Activated gamma-delta T cell (primary cell): ENCODE results near the gene USP48.

Experiments used
- DNase-seq: peaks from one replicate; lab custom pipeline; 2025; lab: John Stamatoyannopoulos, UW

Gene USP48

GRCh38 chr1:21749109-21749508, 33.8 kb downstream of the USP48 start:
- no peak for DNase-seq

- no peak for DNase-seq
Measured at GRCh38 chr1:21743476-21743875, 39.5 kb downstream of the USP48 start.

- DNase-seq, result no peak
Measured at GRCh38 chr1:21742578-21742977, 40.4 kb downstream of the USP48 start.

- DNase-seq, result no peak
Measured at GRCh38 chr1:21741206-21741605, 41.7 kb downstream of the USP48 start.

- DNase-seq, result no peak
Measured at GRCh38 chr1:21736876-21737275, 46.1 kb downstream of the USP48 start.

GRCh38 chr1:21736011-21736410, 46.9 kb downstream of the USP48 start:
- DNase-seq, result no peak

- no peak for DNase-seq
Measured at GRCh38 chr1:21734526-21734925, 48.4 kb downstream of the USP48 start.

GRCh38 chr1:21732664-21733063, 50.3 kb downstream of the USP48 start:
- DNase-seq, result no peak

GRCh38 chr1:21725748-21726392, 57.1 kb downstream of the USP48 start:
- no peak for DNase-seq

GRCh38 chr1:21724570-21724969, 58.4 kb downstream of the USP48 start:
- DNase-seq, result no peak

GRCh38 chr1:21724098-21724497, 58.9 kb downstream of the USP48 start:
- DNase-seq, result no peak

- DNase-seq, result no peak
Measured at GRCh38 chr1:21721295-21721985, 61.5 kb downstream of the USP48 start.

- DNase-seq, result no peak
Measured at GRCh38 chr1:21716169-21716568, 66.8 kb downstream of the USP48 start.

GRCh38 chr1:21707891-21708290, 75.1 kb downstream of the USP48 start:
- DNase-seq, result no peak

GRCh38 chr1:21707086-21707840, 75.7 kb downstream of the USP48 start:
- no peak for DNase-seq

- DNase-seq, result no peak
Measured at GRCh38 chr1:21706151-21706835, 76.7 kb downstream of the USP48 start.

GRCh38 chr1:21705303-21705980, 77.5 kb downstream of the USP48 start:
- no peak for DNase-seq

GRCh38 chr1:21704145-21704544, 78.8 kb downstream of the USP48 start:
- DNase-seq, result no peak

- DNase-seq, result no peak
Measured at GRCh38 chr1:21703318-21703963, 79.5 kb downstream of the USP48 start.

- no peak for DNase-seq
Measured at GRCh38 chr1:21702780-21703179, 80.2 kb downstream of the USP48 start.

GRCh38 chr1:21701401-21701800, 81.5 kb downstream of the USP48 start:
- DNase-seq, result no peak
